Neural progenitor cell (in vitro differentiated cells): ENCODE data around the gene PCED1A. TPM values are rescaled to one million over a fixed set of nuclear protein-coding genes. Genes with fewer than 3 reads are reported as not detected.
A peak's percentile ranks its signal among the peaks of the same experiment; 100 is the strongest.

Experiments
- DNase-seq: peaks from one replicate; pipeline ENCODE4 v3.0.0-alpha.2; 2016; ENCODE audit warnings: low spot score
- H2AFZ ChIP-seq: fragments of 200-600 bp; sonication (generic); replicated peaks from 2 replicates; pipeline ENCODE4 v1.6.1; 2016; ENCODE audit warnings: antibody characterized with exemption
- H3F3A ChIP-seq: fragments of 200-600 bp; sonication (generic); 2 replicates; pipeline ENCODE4 v1.6.1; 2016; ENCODE audit warnings: antibody characterized with exemption, low read depth
- H3K27ac ChIP-seq: fragments of 200-600 bp; sonication (generic); 2 replicates; pipeline ENCODE4 v1.5.1; 2016; ENCODE audit warnings: mild to moderate bottlenecking
- H3K27me3 ChIP-seq: fragments of 200-600 bp; sonication (generic); 2 replicates; pipeline ENCODE4 v1.6.1; 2016; ENCODE audit warnings: mild to moderate bottlenecking, moderate library complexity
- H3K36me3 ChIP-seq: fragments of 200-600 bp; sonication (generic); 2 replicates; pipeline ENCODE4 v1.5.1; 2016
- H3K4me1 ChIP-seq: fragments of 200-600 bp; sonication (generic); 2 replicates; pipeline ENCODE4 v1.6.1; 2016; ENCODE audit warnings: mixed run types
- H3K4me2 ChIP-seq: fragments of 200-600 bp; sonication (generic); 2 replicates; pipeline ENCODE4 v1.6.1; 2016
- H3K4me3 ChIP-seq: fragments of 200-600 bp; sonication (generic); 2 replicates; pipeline ENCODE4 v1.5.1; 2016
- H3K79me2 ChIP-seq: fragments of 200-600 bp; sonication (generic); 2 replicates; pipeline ENCODE4 v1.6.1; 2016; ENCODE audit warnings: low read depth
- H3K9ac ChIP-seq: fragments of 200-600 bp; sonication (generic); 2 replicates; pipeline ENCODE4 v1.6.1; 2016
- H3K9me3 ChIP-seq: fragments of 200-600 bp; sonication (generic); 2 replicates; pipeline ENCODE4 v1.5.1; 2016; ENCODE audit warnings: low read depth
- H4K20me1 ChIP-seq: fragments of 200-600 bp; sonication (generic); 2 replicates; pipeline ENCODE4 v1.6.1; 2016; ENCODE audit warnings: low read depth
- H3K27ac Mint-ChIP-seq: 3 replicates; pipeline ENCODE4 v1.8.0; 2021; ENCODE audit warnings: mixed read lengths
- H3K27me3 Mint-ChIP-seq: 2 replicates; pipeline ENCODE4 v1.8.0; 2022; ENCODE audit warnings: low read depth, mild to moderate bottlenecking, inconsistent platforms, moderate library complexity, mixed read lengths; ENCODE audit not compliant: insufficient read depth
- H3K36me3 Mint-ChIP-seq: 3 replicates; pipeline ENCODE4 v1.8.0; 2021; ENCODE audit warnings: mixed read lengths
- H3K4me1 Mint-ChIP-seq: 3 replicates; pipeline ENCODE4 v1.8.0; 2021; ENCODE audit warnings: mixed read lengths
- H3K4me3 Mint-ChIP-seq: 3 replicates; pipeline ENCODE4 v1.8.0; 2021; ENCODE audit warnings: mild to moderate bottlenecking, moderate library complexity, mixed read lengths
- H3K9me3 Mint-ChIP-seq: 3 replicates; pipeline ENCODE4 v1.8.0; 2020; ENCODE audit warnings: mixed read lengths
- CTCF ChIP-seq: fragments of 200-600 bp; sonication (generic); IDR thresholded peaks from 2 replicates; pipeline ENCODE4 v1.5.1; 2017; ENCODE audit warnings: antibody characterized with exemption, mild to moderate bottlenecking
- EZH2 ChIP-seq: fragments of 200-600 bp; sonication (generic); IDR thresholded peaks from 2 replicates; pipeline ENCODE4 v1.6.1; 2017; ENCODE audit warnings: antibody characterized with exemption, mild to moderate bottlenecking, moderate library complexity
- EZH2phosphoT487 ChIP-seq: fragments of 200-600 bp; sonication (generic); IDR thresholded peaks from 2 replicates; pipeline ENCODE4 v1.6.1; 2017; ENCODE audit warnings: antibody characterized with exemption
- total RNA-seq: library from RNA; depleted of rRNA; stranded (reverse); fragments of >200 nt; gene quantifications from 2 replicates; pipeline ENCODE4 v1.2.3, GENCODE V29; 2015; ENCODE audit warnings: low replicate concordance

PCED1A gene
- total RNA-seq, 1 donor from 2014 or later, result 14.6 TPM

- H3K4me3 ChIP-seq, result peak within 1 kb of the TSS; percentile 100
- H3K27me3 ChIP-seq, result peaks cover 24% of the 10 kb centered on the region
- peaks cover 28% of the 10 kb centered on the region for H4K20me1 ChIP-seq
- TF ChIP-seq EZH2 (no peak), CTCF (no peak), EZH2phosphoT487 (no peak)
- peak; percentile 97 for DNase-seq
- H3K27ac ChIP-seq, result peak within 1 kb of the TSS; percentile 49
- no peaks in the 10 kb centered on the region for H3K36me3 ChIP-seq
- no peaks in the 10 kb centered on the region for H3K9me3 ChIP-seq
- peaks cover 9% of the 10 kb centered on the region for H3K36me3 Mint-ChIP-seq
- H3K79me2 ChIP-seq, result peaks cover 46% of the 10 kb centered on the region
- peaks cover 50% of the 10 kb centered on the region for H3K4me1 Mint-ChIP-seq
- H3K27ac Mint-ChIP-seq, result no peak within 1 kb of the TSS
- H3K9ac ChIP-seq, result peak within 1 kb of the TSS; percentile 69
- H3F3A ChIP-seq, result peaks cover 25% of the 10 kb centered on the region
- H3K4me1 ChIP-seq, result peaks cover 19% of the 10 kb centered on the region
- H3K4me2 ChIP-seq, result peak within 1 kb of the TSS; percentile 96
- peak within 1 kb of the TSS; percentile 94 for H3K4me3 Mint-ChIP-seq
- H3K27me3 Mint-ChIP-seq, result peaks cover 8% of the 10 kb centered on the region
- H3K9me3 Mint-ChIP-seq, result no peaks in the 10 kb centered on the region
- H2AFZ ChIP-seq, result peak within 1 kb of the TSS; percentile 92
Observed at GRCh38 chr20:2873010-2873746, 32.7 kb upstream of the PCED1A start, which contains the start of gene PTPRA. Gene PTPRA, plus strand, starts transcription at chr20:2873481. Its CDS starts 90,797 bp downstream, at chr20:2964278.

GRCh38 chr20:2872459-2873009, 32.1 kb upstream of the PCED1A start:
- peak overlapping the region; percentile 100 for H3K4me3 ChIP-seq
- H3K36me3 ChIP-seq, result no peaks in the 10 kb centered on the region
- no peaks in the 10 kb centered on the region for H3K9me3 ChIP-seq
- H3K79me2 ChIP-seq, result peaks cover 40% of the 10 kb centered on the region
- H3F3A ChIP-seq, result peaks cover 25% of the 10 kb centered on the region
- no peak overlapping the region for H3K27ac ChIP-seq
- H4K20me1 ChIP-seq, result peaks cover 28% of the 10 kb centered on the region
- H2AFZ ChIP-seq, result peak overlapping the region; percentile 92
- peak overlapping the region; percentile 81 for H3K4me2 ChIP-seq
- H3K9me3 Mint-ChIP-seq, result no peaks in the 10 kb centered on the region
- TF ChIP-seq CTCF (peak; percentile 49), EZH2 (peak; percentile 66), EZH2phosphoT487 (peak; percentile 23)
- H3K4me1 Mint-ChIP-seq, result peaks cover 50% of the 10 kb centered on the region
- peak overlapping the region; percentile 89 for H3K4me3 Mint-ChIP-seq
- H3K9ac ChIP-seq, result no peak overlapping the region
- DNase-seq, result peak; percentile 86
- peaks cover 8% of the 10 kb centered on the region for H3K27me3 Mint-ChIP-seq
- H3K27me3 ChIP-seq, result peaks cover 24% of the 10 kb centered on the region
- peaks cover 9% of the 10 kb centered on the region for H3K36me3 Mint-ChIP-seq
- no peak overlapping the region for H3K27ac Mint-ChIP-seq
- H3K4me1 ChIP-seq, result peaks cover 19% of the 10 kb centered on the region

GRCh38 chr20:2871661-2872458, 31.4 kb upstream of the PCED1A start:
- peaks cover 25% of the 10 kb centered on the region for H4K20me1 ChIP-seq
- H3F3A ChIP-seq, result peaks cover 25% of the 10 kb centered on the region
- H3K79me2 ChIP-seq, result peaks cover 33% of the 10 kb centered on the region
- peaks cover 24% of the 10 kb centered on the region for H3K27me3 ChIP-seq
- peak; percentile 8 for DNase-seq
- Mint-ChIP-seq H3K27ac (peak overlapping the region; percentile 1), H3K27me3 (peaks cover 8% of the 10 kb centered on the region), H3K36me3 (peaks cover 5% of the 10 kb centered on the region), H3K4me3 (peak overlapping the region; percentile 89), H3K4me1 (peaks cover 48% of the 10 kb centered on the region), H3K9me3 (no peaks in the 10 kb centered on the region)
- H3K9me3 ChIP-seq, result no peaks in the 10 kb centered on the region
- H3K4me2 ChIP-seq, result peak overlapping the region; percentile 81
- H3K36me3 ChIP-seq, result no peaks in the 10 kb centered on the region
- no peak overlapping the region for H3K27ac ChIP-seq
- H3K4me3 ChIP-seq, result peak overlapping the region; percentile 100
- H3K4me1 ChIP-seq, result peaks cover 19% of the 10 kb centered on the region
- peak overlapping the region; percentile 92 for H2AFZ ChIP-seq
- no peak overlapping the region for H3K9ac ChIP-seq
- TF ChIP-seq EZH2phosphoT487 (no peak), EZH2 (no peak), CTCF (no peak)
